Stimulated activated CD8-positive, alpha-beta memory T cell treated with anti-CD3 and anti-CD28 coated beads, Interleukin-12 subunit alpha, Interleukin-12 subunit beta, amount 100 ng/mL, for 4 hours (primary cell): ENCODE data around the gene CEBPA.

Experiments
- DNase-seq: peaks from one replicate; pipeline ENCODE4 v3.0.0-alpha.2; 2020; ENCODE audit warnings: low read depth

Gene CEBPA

DNA sequence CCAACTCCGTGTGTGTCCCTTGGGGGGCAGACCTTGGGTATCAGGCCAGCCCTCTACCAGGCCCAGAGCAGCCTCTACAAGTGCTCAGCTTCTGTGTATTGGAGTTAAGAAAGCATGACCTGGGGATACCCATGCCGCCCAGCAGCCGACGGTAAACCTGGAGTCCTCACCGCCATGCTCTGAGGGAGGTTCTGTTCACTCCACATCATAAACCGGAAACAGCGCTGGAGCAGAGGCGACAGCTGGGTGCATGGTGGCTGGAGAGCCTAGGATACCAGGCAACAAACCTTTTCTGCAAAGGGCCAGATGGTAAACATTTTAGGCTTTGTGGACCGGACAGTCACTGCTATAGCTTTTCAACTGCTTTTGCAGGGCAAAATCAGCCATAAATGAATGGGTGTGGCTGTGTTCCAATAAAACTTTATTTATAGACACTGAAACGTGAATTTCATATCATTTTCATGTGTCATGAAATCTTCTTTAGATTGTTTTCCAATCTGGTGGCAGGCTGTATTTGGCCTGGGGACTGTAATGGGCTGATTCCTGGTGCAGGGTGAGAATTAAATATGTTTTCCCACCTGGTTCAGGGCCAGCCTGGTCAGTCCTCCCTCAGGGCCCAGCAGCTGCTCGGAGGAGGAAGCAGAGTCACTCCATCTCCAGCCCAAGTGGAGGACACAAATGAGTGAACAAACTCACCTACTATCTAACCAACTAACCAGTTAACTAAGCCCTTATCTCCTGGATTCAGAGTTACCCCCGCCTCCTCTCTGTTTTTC lies 30.9 kb downstream of the CEBPA start:
- no peak for DNase-seq

DNA sequence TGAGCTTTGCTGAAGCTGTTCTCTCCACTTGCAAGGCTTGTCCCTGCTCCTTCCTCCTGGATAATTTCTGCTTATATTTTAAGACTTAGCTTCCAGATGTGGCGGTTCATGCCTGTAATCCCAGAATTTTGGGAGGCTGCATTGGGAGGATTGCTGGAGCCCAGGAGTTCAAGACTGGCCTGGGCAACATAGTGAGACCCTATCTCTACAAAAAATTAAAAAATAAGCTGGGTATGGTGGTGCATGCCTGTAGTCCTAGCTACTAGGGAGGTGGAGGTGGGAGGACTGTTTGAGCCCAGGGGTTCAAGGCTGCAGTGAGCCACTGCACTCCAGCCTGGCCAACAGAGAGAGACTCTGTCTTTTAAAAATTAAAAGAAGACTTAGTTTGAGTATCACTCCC lies 31.6 kb downstream of the CEBPA start:
- no peak for DNase-seq

DNA sequence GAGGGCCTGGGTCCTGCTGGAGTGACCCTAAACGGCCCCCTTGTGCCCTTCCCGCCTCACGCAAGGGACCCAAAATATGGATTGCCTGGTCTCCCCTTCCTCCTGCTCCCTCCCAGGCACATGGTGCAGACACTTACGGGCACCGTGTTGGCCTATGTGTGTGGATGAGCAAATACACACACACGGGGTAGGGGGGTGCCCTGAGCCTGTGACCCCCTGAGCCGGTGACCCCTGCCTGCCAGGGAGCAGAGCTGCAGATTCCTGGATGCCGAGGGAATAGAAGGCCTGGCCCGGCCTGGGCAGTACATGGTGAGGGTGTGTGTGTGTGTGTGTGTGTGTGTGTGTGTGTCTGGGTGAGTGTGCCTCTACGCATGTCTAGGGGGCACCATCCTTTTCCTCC lies 33.3 kb downstream of the CEBPA start:
- DNase-seq, result no peak

DNA sequence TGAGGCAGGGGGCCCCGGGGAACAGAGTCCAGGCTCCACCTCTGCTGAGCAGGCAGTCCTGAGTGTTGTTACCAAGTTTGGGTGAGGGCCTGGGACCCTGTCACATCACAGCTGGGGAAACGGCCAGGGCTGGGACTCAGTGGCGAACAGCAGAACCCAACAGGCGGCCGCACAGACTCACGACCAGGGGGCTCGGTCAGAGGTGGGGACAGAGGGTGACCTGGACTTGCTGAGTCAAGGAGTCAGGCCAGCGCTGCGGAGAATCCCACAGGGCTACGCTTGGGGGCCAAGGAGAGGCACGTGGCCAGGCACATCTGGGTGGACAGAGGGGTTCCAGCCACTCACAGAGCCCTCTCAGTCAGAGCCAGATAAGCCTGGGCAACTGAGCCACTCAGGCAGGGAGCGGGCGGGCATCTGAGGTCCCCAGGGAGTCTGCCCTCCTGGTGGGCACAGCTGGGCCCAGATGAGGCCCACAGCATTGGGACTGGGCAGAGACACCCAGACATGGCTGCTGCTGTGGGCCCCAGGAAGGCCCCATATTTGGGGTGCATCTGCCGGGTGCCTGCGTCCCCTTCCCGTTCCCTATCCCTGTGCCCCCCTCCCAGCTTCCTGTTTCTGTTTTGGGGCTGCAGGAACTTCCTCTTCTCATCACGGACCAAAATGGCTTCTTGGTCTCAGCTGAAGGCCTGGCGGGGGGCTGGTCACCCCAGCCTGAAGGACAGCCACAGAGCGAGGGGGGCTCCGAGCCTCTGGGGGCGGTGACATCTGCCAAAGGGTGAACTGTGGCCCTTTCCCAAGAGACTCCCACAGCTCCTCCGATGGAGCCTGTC lies 34.0 kb downstream of the CEBPA start:
- no peak for DNase-seq

DNA sequence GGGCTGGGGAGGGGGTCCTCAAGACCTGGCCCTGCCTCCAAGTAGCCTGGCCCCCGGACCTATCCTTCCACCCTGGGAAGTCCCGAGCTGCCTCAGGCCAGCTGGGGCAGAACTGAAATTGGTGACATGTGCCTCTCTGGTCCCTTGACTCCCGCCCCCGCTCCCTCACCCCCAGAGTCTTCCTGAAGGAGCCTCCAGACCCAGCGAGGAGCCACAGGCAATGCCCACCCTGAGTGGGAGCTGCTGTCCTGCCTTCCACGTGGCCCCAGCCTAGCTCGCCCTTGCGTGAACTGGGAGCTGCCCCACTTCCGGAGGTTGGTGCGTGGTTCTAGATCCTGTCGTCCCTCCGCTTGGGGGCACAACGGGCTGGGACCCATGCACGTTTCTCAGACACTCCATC lies 34.6 kb downstream of the CEBPA start:
- DNase-seq, result no peak

DNA sequence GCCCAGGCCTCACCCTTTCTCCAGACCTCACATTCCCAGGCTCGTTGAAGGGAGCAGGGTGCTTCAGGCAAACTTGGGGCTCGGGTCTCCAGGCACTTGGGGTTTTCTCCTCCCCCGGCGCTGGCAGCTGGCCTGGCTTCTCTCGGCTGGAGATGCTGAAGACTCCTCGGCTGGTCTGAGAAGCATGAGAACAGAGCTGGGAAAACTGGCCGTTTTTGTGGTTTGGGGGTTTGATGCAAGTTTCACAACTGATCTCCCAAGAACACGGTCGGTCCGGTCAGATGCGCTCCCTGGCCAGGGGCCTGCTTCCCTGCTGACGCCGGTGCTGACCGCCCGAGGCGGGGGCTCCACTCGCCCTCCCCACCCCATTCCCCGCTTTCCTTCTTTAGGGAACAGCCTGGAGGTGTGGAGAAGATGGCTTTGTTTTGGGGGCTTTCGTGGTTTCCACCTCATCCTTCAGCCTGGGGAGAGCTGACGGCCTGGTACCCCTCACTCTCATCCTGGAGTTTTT lies 35.3 kb downstream of the CEBPA start:
- no peak for DNase-seq

DNA sequence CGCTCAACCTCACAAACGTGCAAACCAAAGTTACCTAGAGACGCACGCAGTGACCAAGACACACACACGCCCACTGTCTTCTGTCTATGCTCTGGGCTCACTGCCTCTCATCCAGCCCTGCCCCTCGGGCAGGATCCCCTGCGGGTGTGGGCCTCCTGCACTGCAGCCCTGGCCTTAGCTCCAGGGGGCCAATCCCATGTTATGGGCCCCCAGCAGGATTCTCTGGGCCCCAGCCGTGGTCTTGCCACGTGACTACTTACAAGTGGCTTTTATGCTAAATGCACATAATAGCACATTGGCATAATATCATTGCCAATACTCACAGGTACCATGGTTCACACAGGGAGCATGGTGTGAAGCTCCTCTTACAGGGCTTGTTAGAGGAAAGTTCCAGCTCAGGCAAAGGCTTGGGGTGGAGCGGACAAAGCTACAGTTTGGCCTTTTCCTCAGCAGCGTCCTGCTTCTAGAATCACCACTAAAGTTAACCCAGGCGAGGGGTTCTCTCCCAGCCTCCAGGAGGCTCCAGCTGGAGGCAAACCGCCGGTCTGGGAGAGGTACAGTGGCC lies 37.4 kb downstream of the CEBPA start:
- no peak for DNase-seq

DNA sequence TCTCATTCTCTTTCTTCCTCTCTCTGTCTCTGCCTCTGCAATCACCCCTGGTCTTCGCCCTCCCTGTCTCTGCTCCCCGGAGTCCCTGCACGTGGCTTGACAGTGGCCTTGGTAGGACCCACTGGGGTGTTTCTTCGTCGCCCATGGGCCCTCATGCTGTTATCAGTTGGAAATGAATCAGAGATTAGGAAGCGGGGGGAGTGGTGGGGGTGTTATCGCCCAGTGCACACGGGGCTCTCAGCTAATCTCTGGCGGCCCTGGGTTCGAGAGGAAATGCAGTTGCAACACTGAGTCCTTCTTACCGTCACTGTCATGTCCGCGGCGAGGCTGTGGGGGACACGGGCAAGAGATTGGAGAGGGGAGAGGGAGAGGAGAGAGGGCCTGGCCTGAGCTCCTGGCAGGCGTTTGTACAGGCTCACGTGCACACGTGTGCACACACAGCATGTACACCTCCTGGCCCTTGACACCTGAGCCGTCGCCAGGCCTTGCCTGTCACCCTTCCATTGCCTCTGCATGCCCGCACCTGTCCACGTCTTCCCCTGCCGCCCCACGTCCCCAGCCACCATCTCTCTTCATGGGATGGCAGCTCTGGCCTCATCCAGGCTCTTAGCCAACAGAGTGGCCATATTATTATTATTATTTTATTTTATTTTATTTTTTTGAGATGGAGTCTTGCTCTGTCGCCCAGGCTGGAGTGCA lies 38.9 kb downstream of the CEBPA start:
- DNase-seq, result no peak

DNA sequence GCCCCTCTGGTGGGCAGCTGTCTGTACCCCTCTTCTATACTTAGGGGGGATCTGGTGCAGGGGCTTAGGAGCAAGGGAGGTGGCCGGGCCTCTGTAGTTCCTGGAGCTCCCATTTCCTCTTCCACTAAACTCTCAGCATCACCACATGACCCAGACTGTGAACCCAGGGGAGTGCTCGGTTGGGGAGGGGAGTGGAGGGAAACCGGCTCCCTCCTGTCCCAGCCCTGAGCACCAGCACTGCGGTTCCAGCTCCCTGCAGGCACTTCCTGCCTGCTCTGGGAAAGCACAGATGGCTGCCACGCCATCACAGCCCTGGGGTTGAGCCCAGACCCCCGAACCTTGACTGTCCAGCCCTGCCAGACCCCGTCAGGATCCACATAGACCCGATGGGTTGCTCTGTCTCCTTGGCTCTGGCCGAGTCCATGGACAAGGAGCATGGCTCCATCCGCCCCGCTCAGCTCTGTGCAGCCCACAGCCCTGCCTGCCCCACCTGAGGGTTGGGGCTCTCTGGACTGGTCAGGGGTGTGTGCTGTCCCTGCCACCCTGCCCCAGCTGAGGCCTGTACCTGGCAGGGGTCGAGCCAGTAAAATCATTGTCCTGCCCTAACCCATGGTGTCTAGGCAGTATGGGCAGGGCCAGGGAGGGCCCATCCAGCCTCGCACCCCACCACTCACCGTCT lies 40.7 kb downstream of the CEBPA start:
- DNase-seq, result no peak

DNA sequence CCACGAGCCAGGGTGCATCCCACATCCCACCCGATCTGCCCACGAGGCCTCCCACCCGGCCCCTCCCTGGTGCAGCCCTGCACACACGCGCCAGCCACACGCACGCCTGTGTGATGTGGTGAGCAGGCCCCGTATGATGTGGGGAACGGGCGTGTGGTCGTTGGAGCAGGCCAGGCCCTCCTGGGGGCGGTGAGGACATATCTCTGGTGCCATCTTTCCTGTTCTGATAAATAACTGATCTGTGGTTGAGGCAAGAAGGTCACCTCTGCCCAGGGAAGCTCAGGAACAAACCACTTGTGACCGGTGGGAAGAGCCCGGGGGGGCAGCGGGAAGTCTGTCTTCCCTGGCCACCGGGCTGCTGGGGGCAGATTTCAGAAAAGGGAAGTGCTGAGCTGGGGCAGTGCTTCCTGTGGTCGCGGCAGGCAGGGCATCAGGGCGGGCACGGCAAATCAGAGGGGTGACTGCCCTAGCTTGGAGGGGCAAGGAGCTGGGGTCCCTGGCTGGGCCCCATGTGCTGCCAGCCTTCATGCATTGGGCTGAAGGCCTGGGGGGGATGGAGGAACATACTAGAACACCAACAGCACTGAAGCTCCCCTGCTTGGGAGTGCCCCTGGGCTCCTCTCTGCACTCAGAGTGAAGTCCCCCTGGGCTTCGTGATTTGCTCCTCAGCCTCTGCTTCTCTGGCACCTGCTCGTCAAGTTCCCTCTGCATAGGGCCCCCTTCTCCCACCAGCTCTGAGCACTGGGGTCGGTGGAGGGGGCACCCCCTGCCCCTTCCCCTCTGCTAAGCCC lies 41.5 kb downstream of the CEBPA start:
- no peak for DNase-seq

DNA sequence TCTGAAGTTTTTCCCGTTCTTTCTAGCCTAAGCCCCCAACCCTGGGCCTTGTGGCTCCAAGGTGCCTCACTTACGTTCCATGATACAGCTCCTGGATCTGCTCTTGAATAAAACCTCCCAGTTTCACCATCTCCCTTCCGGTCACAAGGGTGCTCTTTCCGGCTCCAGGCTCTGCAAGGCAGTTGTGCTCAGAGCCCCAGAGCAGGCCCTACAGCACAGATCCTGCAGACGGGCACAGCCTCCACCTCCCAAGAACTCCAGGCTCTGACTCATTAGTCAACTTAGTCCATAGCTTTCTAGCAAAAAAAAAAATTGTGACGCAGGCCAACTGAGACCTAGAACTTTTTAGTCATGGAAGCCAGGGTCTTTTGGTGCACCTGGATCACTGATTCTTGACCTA lies 42.8 kb downstream of the CEBPA start:
- DNase-seq, result no peak

DNA sequence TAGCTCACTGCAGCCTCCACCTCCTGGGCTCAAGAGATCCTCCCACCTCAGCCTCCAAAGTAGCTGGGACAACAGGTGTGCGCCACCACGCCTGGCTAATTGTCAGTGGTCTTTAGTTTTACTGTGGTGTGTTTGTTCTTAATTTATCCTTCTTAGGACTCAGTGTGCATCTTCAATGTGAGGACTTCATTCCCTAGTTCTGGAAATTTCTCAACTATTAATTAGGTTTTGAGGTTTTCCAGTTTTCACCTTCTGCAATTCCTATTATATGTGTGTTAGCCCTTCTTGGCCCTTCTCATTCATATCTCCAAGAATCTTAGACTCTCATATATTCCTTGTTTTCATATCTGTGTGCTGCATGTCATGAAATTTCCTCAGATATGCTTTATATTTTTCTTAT lies 44.5 kb downstream of the CEBPA start:
- no peak for DNase-seq

DNA sequence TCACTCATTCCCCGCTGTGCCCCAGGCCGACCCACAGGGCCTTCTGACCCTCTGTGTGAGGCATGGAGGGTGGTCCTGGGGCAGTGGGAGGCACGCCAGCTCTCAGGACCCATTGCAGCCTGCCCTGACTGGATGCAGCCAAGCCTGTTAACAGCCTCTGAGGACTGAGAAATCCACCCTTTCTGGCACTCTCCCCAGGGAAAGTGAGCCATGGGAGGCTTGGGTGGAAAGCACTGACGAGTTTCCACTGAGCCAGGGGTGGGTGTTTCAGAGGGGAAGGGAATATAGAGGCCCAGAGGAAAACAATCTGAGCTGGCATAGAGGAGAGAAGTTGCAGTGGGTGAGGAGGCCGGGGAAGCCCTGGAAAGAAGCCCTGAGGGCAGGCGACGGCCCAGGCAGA lies 46.1 kb downstream of the CEBPA start:
- DNase-seq, result no peak

DNA sequence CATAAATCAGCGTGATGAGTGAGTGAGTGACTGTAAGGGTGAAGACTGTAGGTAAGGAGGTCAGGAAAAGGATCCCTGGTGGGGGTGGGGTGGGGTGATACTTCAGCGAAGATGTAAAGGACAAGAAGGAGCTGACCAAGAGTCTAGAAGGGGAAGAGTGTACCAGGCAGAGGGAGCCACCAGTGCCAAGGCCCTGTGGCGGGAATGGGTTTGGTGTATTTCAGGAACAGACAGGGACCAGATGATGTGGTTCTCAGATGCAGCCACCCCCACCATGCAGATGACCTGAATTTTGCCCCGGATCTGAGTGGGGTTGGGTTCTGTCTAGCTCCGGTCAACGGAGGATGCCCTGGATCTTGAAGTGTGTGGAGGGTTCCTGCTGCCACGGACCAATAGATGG lies 46.6 kb downstream of the CEBPA start:
- DNase-seq, result no peak

DNA sequence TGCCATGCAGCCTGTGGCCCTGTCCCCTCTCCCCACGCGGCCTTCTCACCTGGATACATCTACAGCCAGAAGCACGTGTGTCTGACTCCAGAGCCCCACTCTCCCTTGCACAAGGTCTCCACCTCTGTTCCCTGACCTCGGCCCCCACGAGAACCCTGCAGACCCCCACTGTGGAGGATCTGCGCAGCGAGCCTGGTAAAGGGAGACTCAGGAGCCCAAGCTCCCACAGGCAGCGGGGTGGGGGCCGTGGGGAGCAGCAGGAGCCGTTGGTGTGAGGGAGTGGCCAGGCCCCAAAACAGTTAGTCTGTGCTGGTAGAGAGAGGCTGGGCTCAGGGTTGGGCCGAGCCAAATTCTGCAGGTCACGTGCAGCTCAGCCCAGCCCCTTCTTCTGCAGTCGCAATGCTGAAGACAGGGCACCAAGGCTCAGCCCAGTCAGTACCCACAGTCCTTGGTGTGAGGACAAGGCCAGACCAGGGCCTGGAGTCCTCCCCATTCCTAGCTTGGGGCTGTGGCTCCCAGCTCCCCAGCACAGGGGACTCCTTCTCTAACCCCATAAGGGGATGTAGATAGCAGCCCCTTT lies 48.0 kb downstream of the CEBPA start:
- no peak for DNase-seq

DNA sequence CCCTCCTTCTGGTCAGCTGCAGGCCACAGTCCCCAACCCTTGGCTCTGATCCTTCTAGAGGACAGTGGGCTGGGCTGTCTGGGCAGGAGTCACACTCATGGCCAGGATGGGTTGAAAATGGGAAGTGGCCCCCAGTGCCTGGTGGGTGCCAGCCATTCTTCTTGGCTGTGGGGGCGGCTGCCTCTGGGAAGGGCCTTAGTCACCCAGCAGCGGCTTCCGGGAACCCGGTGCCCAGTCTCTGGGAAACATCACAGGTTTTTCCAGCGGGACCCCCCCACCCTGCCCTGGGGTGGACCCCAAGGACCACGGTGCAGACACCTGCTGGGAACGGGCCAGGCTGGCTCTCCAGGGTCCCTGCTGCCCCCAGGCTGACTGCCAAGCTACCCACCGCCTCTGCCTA lies 49.4 kb downstream of the CEBPA start:
- DNase-seq, result no peak

DNA sequence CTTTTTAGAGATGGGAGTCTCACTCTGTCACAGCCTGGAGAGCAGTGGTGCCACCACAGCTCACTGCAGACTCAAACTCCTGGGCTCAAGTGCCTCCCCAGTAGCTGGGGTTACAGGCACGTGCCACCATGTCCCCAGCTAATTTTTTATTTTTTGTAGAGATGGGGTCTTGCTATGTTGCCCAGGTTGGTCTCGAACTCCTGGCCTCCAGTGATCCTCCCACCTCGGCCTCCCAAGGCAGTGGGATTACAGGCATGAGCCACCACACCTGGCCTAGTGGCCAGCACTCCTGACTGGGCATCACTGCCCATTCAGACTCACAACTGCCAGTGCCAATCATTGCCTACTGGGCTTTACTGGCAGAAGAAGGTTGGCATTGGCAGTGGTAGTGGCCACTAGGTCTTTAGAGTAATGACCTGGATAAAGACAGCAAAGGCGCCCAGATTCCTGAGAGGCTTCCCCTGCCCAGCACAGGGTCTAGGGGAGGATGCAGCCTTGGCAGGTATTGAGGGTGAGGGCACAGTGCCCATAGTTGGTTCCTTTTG lies 49.8 kb downstream of the CEBPA start:
- no peak for DNase-seq

DNA sequence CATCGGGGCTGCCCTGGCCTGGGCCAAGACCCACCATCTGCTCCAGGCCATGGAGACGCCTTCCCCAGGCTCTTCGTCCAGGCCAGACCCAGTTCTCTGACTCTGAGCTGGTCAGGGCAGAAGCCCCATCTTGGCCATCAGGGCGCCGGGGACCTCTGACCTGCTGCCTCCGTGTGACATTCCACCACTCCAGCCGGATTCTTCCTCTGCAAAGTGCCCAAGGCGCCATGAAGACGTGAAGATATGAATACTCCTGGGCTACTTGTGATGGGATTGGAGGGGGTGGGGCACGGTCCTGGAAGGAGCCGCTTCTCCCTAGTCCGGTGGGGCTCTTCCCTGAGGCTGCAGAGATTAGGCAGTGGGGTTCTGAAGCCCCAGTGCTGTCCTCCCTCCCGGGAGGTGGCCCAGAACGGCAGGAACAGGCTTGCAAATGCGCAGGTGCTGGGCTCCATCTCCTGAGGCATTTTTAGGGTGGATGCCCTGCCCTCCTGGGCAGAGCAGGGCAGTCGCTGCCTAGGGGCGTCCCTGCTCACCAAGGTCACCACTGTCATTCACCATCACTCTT lies 50.7 kb downstream of the CEBPA start:
- no peak for DNase-seq

DNA sequence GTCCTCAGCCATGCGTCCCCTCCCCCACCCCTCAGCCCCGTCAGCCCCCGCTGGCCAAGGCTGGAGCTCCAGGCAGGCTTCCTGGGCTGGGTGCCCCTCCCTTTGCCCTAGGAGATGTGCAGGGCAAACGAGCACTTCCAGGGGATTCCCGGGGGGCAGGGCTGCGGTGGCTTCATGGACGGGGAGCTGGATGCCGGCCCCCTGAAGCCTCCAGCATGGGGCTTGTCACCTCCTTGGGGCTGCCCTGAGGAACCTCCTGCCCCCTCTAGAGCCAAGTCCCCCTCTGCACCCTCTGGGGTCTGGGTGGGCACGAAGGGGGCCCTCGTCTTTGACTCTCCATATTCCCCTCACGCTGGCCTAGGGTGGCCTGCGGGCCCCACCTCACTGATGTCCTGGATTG lies 51.3 kb downstream of the CEBPA start:
- no peak for DNase-seq

DNA sequence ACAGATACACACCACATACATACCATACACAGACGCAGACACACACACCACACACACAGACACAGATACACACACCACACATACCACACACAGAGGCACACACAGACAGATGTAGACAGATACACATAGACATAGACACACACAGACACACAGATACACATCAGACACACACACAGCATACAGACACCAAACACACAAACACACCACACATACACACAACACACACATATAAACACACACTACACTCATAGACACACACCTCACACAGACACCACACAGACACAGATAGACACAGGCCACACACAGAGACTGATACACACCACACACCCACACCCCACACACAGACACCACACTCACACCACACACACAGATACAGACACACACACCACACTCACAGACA lies 51.8 kb downstream of the CEBPA start:
- DNase-seq, result no peak
